Heart right ventricle (tissue), 16 donors: ENCODE measurements around the gene CNTN5. TPM values are rescaled to one million over a fixed set of nuclear protein-coding genes. Genes with fewer than 3 reads are reported as not detected.

Experiments
- ATAC-seq, 8 donors: fragments of 200-7000 bp; cut with Tn5 transposase; one replicate each; pipeline ENCODE4 v1.9.1; 2020; ENCODE audit warnings: mild to moderate bottlenecking in 8 of 8, moderate library complexity in 8 of 8, moderate number of reproducible peaks in 1 of 8
- DNase-seq, 2 donors: peaks; one replicate each; pipeline ENCODE4 v3.0.0-alpha.2; 2020
- H3K27ac ChIP-seq, 10 donors: fragments of 200-600 bp; sonication (generic) in 2 of 10; one replicate each; pipeline versions ENCODE4 v1.5.0 to v1.8.0; 2020 to 2022; ENCODE audit warnings: mild to moderate bottlenecking in 3 of 10
- H3K27me3 ChIP-seq, 7 donors: fragments of 200-600 bp; one replicate each; pipeline ENCODE4 v1.8.0; 2021 to 2022; ENCODE audit warnings: mild to moderate bottlenecking in 2 of 7
- H3K36me3 ChIP-seq, 9 donors: fragments of 200-600 bp; sonication (generic) in 1 of 9; one replicate each; pipeline versions ENCODE4 v1.5.0 to v1.8.0; 2020 to 2022; ENCODE audit warnings: mild to moderate bottlenecking in 2 of 9
- H3K4me1 ChIP-seq, 9 donors: fragments of 200-600 bp; sonication (generic) in 1 of 9; one replicate each; pipeline versions ENCODE4 v1.5.0 to v1.8.0; 2020 to 2022; ENCODE audit warnings: mild to moderate bottlenecking in 4 of 9
- H3K4me3 ChIP-seq, 10 donors: fragments of 200-600 bp; sonication (generic) in 2 of 10; one replicate each; pipeline versions ENCODE4 v1.5.0 to v1.8.0; 2020 to 2022; ENCODE audit warnings: mild to moderate bottlenecking in 7 of 10, moderate library complexity in 2 of 10
- H3K9me3 ChIP-seq, 11 donors: fragments of 200-600 bp in 10 of 11; sonication (generic) in 2 of 11; one replicate each; pipeline versions ENCODE4 v1.5.0 to v1.8.0; 2013 to 2022; ENCODE audit warnings: mild to moderate bottlenecking in 2 of 11, control low read depth in 1 of 11, moderate library complexity in 1 of 11
- CTCF ChIP-seq, 9 donors: fragments of 200-600 bp; sonication (generic) in 2 of 9; IDR thresholded peaks; one replicate each; pipeline versions ENCODE4 v1.5.0 to v1.8.0; 2021 to 2022; ENCODE audit warnings: antibody characterized with exemption in 9 of 9, mild to moderate bottlenecking in 5 of 9, moderate library complexity in 1 of 9
- WGBS, 2 donors: extraction: QIAGEN DNeasy Blood & Tissue Kit; methylation state at CpG; one replicate each; pipeline ENCODE4 v1.1.7; 2013; ENCODE audit warnings: inconsistent platforms in 1 of 2; 5-methylcytosine and 5-hydroxymethylcytosine counted together
- intact Hi-C, 10 donors: fragments of 100-400 bp; cut with DNase I; formaldehyde crosslinking; loops; one replicate each; pipeline versions ENCODE4 v1.11.1 to v1.14.2; 2022
- polyA plus RNA-seq, 2 donors: library from polyadenylated mRNA; stranded (reverse); fragments of 200-250 nt; gene quantifications; one replicate each; pipeline ENCODE4 v1.2.3, GENCODE V29; 2013
- total RNA-seq, 10 donors: library from RNA; stranded (reverse); fragmentation: NEBNext Ultra II Directional in 3 of 10; extraction: Animal tissue kit (Norgen Biotek cat#: 25700) in 3 of 10; gene quantifications; one replicate each; pipeline versions ENCODE4 v1.2.1 to v1.2.4, GENCODE V29; 2021 to 2023
- donor health status: Arrhythmogenic right ventricular cardiomyopathy.
- donor health status: ischemic (EF 13 %, LVEDD 7.1; RV severe dilation, severe dysfunction).
- donor health status: healthy with polysubstance abuse.
- donor health status: DM: no; HTN: yes; CAD: no.
- donor health status: DM: no; HTN: no; CAD: no.
- donor health status: ischemic (EF 25% LVEDD 6.9; RV normal size, moderate dysfunction).
- donor health status: ischemic (EF 25% LVEDD 5.7; RV mildly dilated, moderate dysfunction).
- donor health status: healthy.
- donor health status: DM: yes; HTN: yes; CAD: no.
- donor health status: Ischemic cardiomyopathy.
- donor health status: ischemic (EF 35%, LVEDD 5.7; RV mildly dilated, moderate dysfunction).
- donor health status: nonischemic (EF 11% LVEDD 7.7; RV severe dilation, severe dysfunction).
- donor health status: DM: yes; HTN: yes; CAD: no.
- donor health status: PGD.
- donor health status: ischemic (EF 29% LVEDD 5.4; RV normal size, mild dysfunction).
- donor health status: nonischemic (EF 23%, LVEDD 6.1; RV moderate dilation, normal function).

Gene CNTN5
- total and polyA plus RNA-seq, 12 donors: 0.05 to 0.35 (median 0.17) TPM; not detected in 6

- WGBS, 2 donors: 60 to 61% methylated on average over 3 of the region's 3 CpGs
- Histone ChIP-seq H3K4me1 (no peaks in the 10 kb centered on the region), H3K9me3 (peaks cover 0 to 17% (median 0%) of the 10 kb centered on the region in 11 donors), H3K27ac (no peak overlapping the region), H3K4me3 (no peak overlapping the region), H3K27me3 (no peaks in the 10 kb centered on the region), H3K36me3 (no peaks in the 10 kb centered on the region)
- intact Hi-C loops: no loop called here
- DNase-seq: no peak
- no peak for TF ChIP-seq CTCF (IDR thresholded peaks at IDR 0.05)
- ATAC-seq: no peak
Observed at GRCh38 chr11:99716302-99716701, 695.6 kb downstream of the CNTN5 start.

- Histone ChIP-seq H3K4me1 (no peaks in the 10 kb centered on the region), H3K27ac (no peak overlapping the region), H3K36me3 (no peaks in the 10 kb centered on the region), H3K27me3 (no peaks in the 10 kb centered on the region), H3K9me3 (peaks cover 0 to 16% (median 0%) of the 10 kb centered on the region in 11 donors), H3K4me3 (no peak overlapping the region)
- ATAC-seq: no peak
- TF ChIP-seq CTCF (IDR thresholded peaks at IDR 0.05): no peak
- intact Hi-C loops: no loop called here
- DNase-seq: no peak
Observed at GRCh38 chr11:99718291-99718690, 697.5 kb downstream of the CNTN5 start.

- no peak overlapping the region for H3K4me3 ChIP-seq
- 26 to 31% methylated on average over 4 of the region's 4 CpGs for WGBS, 2 donors
- no peaks in the 10 kb centered on the region for H3K4me1 ChIP-seq
- peak in 7 of 9 donors; percentile 49 to 65 (median 53) for TF ChIP-seq CTCF (IDR thresholded peaks at IDR 0.05)
- intact Hi-C loops: no loop called here
- H3K9me3 ChIP-seq: no peaks in the 10 kb centered on the region
- ATAC-seq (no peak), DNase-seq (no peak)
- H3K27me3 ChIP-seq: no peaks in the 10 kb centered on the region
- no peaks in the 10 kb centered on the region for H3K36me3 ChIP-seq
- no peak overlapping the region for H3K27ac ChIP-seq
Observed at GRCh38 chr11:99739464-99740089, 718.8 kb downstream of the CNTN5 start.

GRCh38 chr11:99742501-99742900 lies 721.8 kb downstream of the CNTN5 start:
- TF ChIP-seq CTCF (IDR thresholded peaks at IDR 0.05): no peak
- Histone ChIP-seq H3K36me3 (no peaks in the 10 kb centered on the region), H3K27ac (no peak overlapping the region), H3K4me1 (no peaks in the 10 kb centered on the region), H3K9me3 (no peaks in the 10 kb centered on the region), H3K4me3 (no peak overlapping the region), H3K27me3 (no peaks in the 10 kb centered on the region)
- ATAC-seq (no peak), DNase-seq (no peak)
- WGBS, 2 donors: 19 to 29% methylated on average over 2 of the region's 2 CpGs
- intact Hi-C loops: no loop called here
